ENCODE results near the gene SPTLC1. TPM values are rescaled to one million over a fixed set of nuclear protein-coding genes. Genes with fewer than 3 reads are reported as not detected.
"Not testable (repeated sequence)": the region's sequence is repeated elsewhere in the genome, so short reads cannot be mapped to it uniquely, and the experiment has no call there.

SPTLC1 gene
- total RNA-seq, 1 donor from 2014 or later: 60.1 TPM

DNA sequence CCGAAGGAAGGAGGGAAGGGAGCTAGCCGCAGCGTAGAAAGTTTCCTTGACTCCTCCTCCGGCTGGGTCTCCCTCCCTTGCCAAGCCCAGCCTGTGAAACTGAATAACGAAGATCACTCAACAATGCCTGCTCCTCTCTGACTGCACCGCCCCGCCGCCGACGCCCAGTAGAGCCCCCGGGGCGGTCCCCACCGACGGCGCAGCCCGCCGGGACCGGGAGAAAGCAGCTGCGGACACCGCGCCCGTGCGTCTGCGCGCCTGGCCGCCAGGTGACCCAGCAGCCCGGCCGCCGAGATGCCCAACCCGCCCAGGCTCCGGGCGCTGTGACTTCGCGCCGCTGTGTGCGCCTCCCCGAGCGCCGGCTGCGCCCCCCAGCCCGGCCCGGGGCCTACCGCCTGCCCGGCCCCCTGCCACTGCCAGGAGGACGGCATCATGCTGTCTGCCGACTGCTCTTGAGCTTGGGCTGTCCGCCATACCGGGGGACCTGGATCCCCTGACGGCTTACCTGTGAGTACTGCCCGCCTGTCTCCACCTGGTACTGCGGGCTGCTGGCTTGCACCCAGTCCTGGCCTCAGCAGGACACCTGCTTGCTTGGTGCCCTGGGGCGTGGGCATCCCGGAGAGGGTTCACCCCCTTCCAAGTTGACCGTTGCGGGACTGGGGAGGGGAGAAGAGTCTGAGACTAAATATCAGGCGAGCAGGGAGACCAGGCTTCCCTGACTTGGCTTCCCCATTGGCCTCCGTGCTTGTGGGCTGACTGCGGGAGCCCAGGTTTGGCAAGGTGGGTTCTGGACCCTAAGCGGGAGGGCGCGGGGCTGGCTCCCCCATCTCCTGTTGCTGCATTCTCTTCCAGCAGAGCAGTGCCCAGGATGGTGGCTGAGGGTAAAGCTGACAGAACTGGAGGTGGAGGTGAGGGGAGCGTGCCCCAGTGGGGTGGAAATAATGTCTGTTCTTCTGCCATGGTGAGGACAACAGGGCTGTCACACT is 26.2 kb upstream of the SPTLC1 start:
- DNase-seq (ENCODE audit: low spot score): no peak

DNA sequence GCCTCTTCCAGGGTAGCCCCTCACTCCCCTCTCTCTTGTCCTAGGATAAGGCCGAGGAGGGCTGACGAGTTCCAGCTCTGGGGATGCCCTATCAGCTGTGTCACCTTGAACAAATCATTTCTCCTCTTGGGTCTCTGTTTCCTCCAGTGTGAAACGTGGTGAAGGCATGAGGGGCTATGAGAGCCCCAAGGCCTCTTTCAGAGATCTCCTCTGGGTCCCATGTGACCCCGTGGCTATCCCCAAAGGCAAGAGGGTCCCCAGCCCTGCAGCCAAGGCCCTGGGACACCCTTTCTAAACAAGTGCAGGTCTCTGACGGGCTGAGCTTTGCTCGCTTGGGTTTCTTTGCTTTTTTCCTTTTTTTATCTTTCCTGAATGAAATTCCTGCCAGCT is 25.5 kb upstream of the SPTLC1 start:
- no peak for DNase-seq (ENCODE audit: low spot score)

DNA sequence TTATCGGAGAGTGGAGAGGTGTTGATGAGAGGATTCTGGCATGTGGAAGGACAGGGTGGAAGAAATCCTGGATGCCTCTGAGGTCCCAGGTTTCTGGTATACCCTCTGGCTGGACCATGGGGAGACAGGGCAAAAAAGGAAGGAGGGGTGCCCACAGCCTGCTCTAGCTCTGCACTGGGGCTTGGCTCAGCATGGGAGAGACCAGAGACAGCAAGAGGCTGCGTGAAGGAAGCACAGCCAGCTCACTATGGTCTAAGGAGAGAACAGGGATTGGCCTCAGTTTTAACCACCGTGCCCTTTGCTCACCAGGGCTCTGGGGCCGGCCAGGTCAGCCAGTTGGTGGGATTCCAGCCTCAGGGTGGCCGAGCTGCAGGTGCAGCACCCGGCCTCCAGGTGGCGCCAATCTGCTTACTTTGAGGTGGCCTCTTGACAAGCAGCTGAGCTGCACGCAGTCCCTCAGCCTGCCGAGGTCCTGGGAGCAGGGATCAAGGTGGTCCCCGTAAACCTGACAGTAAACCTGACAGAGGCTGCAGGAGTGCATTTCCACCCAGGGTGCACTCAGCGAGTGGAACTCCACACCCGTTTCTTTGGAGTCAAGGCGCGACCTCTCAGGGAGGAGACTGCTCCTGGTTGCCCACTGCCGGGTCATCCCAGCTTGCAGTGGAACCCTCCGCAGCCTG is 25.0 kb upstream of the SPTLC1 start:
- DNase-seq (ENCODE audit: low spot score): no peak

DNA sequence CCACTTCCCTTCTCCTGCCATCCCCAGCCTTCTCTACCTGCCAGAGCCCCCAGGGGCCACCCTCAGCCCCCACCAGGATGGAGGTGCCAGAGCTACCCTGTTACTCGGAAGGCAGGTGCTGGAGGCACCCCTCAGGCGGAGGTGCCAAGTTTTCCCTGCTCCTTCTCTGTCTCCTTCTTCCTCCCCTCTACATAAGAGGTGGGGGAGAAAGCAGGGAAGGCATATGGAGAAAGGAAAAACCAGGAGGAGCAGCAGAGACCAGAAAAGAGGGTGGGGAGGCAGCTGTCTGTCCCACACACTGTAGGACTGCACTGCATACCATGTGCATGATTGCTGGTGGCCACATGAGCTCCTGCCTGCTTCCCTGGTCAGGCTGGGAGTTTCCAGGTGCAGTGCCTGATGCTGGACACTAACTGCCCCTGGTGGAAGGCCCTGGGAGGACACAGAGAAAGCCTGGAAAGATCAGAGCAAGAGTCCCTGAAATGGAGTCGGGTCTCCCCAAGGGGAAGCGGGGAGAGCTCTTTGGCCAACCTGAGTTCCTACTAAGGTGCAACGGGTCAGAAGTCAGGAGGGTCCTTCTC is 23.8 kb upstream of the SPTLC1 start:
- DNase-seq (ENCODE audit: low spot score): not testable (repeated sequence)

DNA sequence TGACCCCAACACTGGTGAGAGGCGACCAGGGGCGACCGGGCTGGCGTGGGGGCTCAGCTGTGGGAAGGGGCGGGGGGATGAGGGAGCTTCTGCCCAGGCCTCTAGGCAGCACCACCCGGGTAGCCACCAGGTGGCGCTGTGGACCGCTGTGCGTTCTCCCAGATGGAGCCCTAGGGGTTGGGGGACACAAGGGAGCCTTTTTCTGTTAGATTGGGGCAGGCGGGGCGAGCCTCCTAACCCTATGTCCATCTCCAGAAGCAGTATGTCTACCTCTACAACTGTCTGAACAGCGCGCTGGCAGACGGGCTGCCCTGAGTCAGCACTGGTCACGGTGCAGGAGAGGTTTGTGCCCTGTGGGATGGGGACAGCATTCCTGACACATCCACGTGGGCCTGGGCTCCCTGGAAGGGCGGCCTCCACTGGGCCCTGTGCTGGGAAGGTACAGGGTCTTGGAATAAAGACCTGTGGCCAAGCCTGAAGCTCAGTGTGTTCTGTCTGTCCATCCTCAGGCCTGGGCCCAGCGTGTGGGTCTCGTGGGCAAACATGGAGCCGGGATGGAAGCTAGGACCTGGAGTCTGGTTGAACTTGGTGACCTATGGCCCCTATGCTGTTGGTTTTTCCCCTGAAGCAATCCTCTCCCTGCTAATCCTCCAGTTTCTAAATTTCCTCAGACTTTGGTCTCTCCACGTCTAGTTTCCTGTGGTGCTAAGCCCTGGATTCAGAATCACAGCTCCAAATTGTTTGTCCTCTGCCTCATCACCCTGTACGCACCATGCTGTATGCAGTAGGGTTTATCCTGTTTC is 23.1 kb upstream of the SPTLC1 start:
- DNase-seq (ENCODE audit: low spot score): no peak

DNA sequence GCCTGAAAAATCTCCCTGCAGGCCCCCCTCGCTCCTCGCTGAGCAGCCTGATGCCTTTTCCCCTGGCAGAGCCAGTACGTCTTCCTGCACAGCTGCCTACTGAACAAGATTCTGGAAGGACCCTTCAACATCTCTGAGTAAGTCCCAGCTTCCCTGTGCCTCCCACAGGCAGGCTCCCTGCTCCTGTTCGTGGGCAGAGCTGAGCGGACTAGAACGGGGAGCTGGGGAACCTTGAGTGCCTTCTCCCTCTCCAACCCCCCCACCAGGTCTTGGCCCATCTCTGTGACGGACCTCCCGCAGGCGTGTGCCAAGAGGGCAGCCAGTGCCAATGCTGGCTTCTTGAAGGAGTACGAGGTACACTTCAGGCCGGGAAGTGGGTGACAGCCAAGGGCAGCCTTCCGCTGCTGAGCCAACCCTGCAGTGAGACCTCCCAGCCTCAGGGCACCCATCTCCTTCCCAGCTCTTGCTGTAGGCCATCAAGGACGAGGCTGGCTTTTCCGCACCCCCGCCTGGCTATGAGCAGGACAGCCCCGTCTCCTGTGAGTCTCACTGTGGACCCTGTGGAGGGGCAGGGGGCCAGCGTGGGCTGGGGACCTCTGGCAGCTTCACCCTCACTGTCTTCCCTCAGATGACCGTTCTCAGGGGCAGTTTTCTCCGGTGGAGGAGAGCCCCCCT is 21.1 kb upstream of the SPTLC1 start:
- no peak for DNase-seq (ENCODE audit: low spot score)

DNA sequence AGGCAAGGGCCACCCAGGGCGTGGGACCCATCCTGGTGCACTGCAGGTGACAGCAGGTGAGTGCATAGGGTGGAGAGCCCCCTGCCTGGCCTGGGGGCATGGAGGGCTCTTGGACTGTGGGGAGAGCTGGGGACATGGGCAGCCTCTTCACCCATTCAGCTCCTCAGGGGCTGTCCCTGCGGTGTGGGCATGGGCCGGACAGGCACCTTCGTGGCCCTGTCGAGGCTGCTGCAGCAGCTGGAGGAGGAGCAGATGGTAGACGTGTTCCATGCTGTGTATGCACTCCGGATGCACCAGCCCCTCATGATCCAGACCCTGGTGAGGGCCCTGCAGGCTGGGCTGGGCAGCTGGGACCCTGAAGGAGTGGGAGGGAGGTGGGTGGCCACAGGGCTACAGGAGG is 20.4 kb upstream of the SPTLC1 start:
- DNase-seq (ENCODE audit: low spot score): no peak

DNA sequence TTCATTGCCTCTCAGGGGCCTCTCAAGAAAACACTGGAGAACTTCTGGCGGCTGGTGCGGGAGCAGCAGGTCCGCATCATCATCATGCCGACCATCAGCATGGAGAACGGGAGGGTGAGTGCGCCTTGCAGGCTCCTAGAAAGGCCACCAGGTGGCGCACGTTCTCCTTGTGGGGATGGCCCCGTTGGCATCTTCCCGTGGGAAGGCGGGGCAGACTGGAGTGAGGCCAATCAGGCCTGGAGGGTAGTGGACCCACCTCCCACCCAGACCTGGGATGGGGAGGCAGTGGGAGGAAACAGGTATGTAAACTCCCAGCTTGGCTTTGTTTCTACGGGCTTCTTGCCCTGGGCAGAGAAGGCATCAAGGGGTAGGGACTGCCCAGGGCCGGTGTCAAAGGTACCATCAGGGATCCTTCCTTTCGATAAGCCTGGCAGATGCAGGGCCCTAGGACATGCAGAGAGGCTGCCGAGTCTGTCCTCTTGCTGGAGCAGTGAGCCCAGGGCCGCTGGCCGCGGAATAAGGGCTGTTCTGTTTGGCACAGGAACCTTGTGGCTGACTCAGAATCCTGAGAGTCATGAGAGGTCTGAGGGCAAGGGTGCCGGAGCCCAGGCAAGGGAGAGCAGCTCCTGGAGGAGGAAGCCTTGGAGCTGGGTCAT is 18.9 kb upstream of the SPTLC1 start:
- DNase-seq (ENCODE audit: low spot score): no peak

DNA sequence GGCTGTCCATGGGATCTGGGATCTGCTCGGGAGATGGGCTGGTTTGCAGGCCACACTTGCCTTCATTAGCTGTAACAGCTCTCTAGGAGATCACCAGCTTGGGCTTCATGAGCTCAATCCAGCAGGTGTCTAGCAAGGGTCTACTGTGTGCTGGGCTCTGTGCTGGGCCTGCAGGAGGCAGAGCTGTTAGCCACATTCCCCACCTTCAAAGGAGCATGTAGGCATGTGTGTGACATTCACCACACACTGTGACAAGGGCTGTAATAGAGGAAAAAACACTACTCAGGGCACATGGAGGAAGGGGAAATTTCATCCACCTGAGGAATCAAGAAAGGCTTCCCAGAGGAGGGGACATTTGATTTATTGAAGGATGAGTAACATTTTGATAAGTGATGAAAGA is 17.7 kb upstream of the SPTLC1 start:
- not testable (repeated sequence) for DNase-seq (ENCODE audit: low spot score)

DNA sequence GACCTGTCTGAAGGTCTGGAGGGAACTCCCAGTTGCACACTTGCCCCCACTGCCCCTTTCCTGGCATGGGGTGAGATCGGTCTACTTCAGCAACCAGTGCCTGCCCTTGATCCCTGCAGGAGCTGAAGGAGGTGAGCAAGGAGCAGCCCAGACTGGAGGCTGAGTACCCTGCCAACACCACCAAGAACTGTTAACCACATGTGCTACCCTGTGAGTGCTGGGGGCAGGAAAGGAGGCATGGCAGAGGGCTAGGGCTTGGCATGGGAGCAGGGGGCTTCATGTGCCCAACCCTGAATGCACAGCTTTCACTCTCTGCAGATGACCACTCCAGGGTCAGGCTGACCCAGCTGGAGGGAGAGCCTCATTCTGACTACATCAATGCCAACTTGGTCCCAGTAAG is 17.3 kb upstream of the SPTLC1 start:
- DNase-seq (ENCODE audit: low spot score): no peak

DNA sequence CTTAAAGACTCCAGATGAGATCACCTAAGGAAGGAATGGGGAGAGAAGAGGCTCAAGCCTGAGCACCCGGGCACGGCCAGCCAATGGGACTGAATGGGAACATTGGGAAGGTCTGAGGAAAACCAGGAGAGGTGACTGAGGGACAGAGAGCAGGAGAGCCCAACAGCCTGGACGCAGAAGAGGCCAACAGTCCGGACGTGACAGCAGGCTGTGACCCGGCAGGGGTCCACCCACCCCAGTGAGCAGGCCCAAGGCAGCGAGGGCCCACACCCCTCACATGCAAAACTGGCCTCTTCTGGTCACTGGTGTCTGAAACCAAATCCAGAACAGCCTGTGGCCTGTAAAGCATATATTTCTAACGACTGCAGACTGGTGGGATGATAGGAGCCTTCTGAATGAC is 7.6 kb upstream of the SPTLC1 start:
- DNase-seq (ENCODE audit: low spot score): no peak

DNA sequence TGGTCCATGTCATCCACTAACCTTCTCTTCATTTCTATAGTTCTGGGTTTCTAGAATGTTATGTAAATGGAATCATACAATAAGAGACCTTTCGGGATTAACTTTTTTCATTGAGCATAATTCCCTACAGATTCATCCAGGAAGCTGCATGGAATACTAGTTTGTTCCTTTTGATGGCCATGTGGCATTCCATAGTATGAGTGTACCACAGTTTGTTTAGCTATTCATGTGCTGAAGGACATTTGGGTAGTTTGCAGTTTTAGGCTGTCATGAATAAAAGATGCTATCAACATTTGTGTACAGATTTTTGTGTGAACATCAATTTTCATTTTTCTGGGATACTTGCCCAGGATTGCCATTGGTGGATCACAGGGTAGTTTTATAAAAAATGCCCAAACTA is 6.8 kb upstream of the SPTLC1 start:
- no peak for DNase-seq (ENCODE audit: low spot score)

DNA sequence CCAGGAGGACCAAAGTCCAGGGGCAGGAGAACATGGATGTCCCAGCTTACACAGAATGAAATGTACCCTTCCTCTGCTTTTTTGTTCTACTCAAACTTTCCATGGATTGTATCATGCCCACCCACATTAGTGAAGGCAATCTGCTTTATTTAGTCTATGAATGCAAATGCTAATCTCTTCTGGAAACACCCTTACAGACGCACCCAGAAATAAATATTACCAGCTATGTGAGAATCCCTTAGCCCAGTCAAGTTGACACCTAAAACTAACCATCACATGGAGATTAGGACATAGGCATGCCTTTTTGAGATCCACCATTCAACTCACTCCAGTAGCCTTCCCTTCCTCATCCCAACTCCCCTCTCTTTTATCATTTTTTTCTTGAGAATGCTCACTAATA is 6.1 kb upstream of the SPTLC1 start:
- no peak for DNase-seq (ENCODE audit: low spot score)

DNA sequence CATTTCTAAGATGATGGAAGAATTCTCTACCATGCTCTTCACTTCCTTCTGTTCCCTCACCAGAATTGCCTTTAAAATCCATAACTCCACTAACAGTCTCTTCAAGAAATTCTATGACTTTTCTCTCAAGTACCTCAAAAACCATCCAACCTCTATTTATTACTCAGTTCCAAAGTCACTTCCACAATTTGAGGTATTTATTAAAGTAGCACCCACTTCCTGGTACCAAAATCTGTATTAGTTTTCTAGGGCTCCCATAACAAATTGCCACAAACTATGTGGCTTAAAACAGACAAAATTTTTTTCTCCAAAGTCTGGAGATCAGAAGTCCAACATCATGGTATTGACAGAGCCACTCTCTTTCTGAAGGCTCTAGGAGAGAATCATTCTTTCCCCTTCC is 4.9 kb upstream of the SPTLC1 start:
- DNase-seq (ENCODE audit: low spot score): no peak

DNA sequence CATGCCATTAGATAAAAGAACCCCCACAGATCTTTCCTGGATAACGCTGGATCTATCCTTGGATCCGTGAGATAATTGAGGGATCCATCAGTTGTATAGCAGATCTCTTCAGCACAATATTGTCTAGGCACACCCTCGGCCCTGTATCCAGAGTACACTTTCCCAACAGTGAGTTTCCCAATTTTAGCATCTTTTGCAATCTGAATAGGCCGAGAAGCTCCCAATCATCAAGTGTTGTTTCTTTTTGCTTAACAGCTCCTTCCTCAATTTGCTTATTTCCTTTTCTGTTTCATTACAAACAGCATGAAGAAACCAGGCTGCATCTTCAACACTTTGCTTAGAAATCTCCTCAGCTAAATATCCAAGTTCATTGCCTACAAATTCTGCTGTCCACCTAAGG is 4.4 kb upstream of the SPTLC1 start:
- DNase-seq (ENCODE audit: low spot score): no peak

DNA sequence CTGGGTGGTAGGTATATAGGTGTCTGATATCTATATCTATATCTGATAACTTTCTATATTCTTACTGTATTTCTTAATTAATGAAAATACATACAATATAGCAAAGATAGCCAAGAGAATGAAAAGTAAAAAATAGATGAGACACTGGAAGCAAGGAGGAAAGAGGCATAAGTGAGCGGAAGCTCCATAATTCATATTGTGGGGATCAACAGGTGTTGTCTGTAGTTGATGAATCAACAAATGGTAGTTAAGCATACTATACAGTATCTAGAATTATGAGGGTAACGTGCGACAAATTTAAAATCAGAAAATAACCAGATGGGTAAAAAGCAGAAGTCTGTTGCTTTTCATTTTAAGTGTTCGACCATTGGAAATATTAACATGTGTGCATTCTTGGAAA is 7.1 kb downstream of the SPTLC1 start:
- no peak for DNase-seq (ENCODE audit: low spot score)

DNA sequence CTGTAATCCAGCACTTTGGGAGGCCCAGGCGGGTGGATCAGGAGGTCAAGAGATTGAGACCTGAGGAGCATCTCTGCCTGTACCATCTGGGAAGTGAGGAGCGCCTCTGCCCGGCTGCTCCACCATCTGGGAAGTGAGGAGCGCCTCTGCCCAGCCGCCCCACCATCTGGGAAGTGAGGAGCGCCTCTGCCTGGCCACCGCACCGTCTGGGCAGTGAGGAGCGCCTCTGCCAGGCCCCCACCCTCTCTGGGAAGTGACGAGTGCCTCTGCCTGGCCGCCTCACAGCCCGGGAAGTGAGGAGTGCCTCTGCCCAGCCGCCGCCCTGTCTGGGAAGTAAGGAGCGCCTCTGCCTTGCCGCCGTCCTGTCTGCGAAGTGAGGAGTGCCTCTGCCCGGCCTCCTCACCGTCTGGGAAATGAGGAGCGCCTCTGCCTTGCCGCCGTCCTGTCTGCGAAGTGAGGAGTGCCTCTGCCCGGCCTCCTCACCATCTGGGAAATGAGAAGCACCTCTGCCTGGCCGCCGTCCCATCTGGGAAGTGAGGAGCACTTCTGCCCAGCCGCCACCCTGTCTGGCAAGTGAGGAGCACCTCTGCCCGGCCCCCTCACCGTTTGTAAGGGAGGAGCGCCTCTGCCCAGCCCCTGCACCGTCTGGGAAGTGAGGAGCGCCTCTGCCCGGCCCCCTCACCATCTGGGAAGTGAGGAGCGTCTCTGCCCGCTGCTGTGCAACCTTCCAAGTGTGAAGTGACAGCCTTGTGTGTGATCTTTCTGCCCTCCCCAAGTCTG is 9.6 kb downstream of the SPTLC1 start:
- not testable (repeated sequence) for DNase-seq (ENCODE audit: low spot score)

DNA sequence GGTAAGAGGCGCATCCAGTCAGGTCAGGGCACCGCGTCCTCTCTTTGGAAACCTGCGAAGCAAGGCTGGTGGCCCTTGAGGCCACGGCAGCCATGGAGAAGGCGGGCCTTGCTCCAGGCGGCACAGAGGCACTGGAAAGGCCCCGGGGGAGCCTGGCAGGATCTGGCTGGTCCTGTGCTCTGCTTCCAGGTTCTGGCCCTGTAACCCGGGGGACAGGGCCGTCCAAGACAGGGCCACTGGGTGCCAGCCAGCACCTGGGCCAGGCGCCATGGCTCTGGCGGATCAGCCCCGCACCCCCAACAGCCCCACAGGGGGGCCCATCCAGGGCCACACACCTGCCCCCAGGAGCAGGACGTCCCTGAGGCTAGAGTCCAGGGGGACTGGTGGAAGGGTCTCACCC is 11.6 kb downstream of the SPTLC1 start:
- DNase-seq (ENCODE audit: low spot score): not testable (repeated sequence)

DNA sequence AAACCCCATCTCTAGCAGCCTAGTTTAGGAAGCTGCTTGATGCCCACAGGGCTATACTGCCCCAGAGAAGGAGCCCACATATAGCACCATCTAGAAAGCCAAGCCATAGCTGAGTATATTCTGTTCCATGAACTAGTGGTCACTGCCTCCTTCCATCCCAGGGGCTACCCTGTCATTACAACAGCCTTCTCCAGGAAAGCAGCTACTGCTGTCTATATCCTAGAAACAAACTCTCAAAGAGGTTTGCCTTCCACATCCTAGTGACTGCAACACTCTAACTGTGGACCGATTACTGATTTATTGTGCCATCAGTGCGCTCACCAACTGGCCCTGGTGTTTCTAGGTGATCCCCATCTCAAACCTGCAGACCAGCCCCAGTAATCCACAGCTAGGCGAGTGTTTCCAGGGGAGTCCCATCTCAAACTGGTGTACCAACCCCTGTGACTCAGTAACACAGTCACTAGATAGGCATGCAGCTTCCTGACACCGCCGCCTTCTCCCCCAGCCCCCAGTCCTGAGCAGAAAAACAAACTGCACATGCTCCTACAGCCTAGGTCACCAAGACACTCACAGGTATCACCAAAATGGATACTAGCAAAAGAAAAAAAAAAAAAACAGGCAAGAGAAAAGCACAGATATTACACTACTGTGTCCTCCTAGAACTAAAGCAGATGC is 14.8 kb downstream of the SPTLC1 start:
- no peak for DNase-seq (ENCODE audit: low spot score)

Data from mesenteric fat pad (tissue), 1 donor.